DMS 273 (cell line): ENCODE results near the gene HIRIP3.
"Not testable (repeated sequence)": the region's sequence is repeated elsewhere in the genome, so short reads cannot be mapped to it uniquely, and the experiment has no call there.

Experiments used
- DNase-seq: peaks from one replicate; lab custom pipeline; 2025; ENCODE audit not compliant: unreplicated experiment; lab: John Stamatoyannopoulos, UW

HIRIP3 gene, protein sequence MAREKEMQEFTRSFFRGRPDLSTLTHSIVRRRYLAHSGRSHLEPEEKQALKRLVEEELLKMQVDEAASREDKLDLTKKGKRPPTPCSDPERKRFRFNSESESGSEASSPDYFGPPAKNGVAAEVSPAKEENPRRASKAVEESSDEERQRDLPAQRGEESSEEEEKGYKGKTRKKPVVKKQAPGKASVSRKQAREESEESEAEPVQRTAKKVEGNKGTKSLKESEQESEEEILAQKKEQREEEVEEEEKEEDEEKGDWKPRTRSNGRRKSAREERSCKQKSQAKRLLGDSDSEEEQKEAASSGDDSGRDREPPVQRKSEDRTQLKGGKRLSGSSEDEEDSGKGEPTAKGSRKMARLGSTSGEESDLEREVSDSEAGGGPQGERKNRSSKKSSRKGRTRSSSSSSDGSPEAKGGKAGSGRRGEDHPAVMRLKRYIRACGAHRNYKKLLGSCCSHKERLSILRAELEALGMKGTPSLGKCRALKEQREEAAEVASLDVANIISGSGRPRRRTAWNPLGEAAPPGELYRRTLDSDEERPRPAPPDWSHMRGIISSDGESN

DNA sequence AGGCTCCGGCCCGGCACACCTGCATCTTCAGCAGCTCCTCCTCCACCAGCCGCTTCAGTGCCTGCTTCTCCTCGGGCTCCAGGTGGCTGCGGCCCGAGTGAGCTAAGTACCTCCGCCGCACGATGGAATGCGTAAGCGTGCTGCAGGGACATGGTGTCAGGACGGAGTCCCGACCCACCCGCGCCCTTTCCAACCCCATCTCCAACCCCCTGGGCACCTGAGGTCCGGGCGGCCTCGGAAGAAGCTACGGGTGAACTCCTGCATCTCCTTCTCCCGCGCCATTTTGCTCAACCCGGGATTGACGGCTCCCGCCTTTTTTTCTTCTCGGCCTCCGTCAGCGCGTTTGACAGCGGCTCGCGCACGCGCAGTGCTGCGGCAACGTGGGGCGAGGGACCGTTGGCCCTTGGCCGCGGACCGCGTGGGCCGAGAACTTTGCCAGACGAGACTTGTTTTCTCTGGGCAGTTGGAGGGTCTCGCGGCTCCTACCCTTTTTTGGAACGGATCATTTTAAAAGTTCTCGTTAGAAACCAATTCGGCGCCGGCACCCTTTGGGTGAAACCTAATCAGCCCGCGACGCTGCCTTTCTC lies at the start of gene HIRIP3:
Gene HIRIP3 (minus strand): TSS at position 294 of the 587 bp plus-strand sequence. CDS start 12 bp downstream, at position 282.
- DNase-seq, result peak; percentile 94

DNA sequence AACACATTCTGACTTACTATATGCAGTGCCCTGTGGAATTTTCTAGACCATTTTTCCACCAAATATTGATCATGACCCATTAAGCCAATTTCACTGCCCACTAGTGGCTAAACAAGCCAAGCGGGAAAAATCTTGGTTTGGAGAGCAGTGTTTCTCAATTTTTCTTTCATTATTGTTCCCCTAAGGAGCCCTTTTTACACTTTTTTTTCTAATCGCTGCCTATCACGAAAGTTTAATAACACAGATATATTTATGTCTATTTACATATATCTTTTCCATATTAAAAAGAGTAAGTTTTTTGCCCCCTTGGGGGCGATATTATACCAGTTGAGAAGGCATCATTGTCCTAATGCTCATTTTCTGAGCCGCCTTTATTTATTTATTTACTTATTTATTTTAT lies 46.4 kb upstream of the HIRIP3 start:
- DNase-seq, result peak; percentile 71

DNA sequence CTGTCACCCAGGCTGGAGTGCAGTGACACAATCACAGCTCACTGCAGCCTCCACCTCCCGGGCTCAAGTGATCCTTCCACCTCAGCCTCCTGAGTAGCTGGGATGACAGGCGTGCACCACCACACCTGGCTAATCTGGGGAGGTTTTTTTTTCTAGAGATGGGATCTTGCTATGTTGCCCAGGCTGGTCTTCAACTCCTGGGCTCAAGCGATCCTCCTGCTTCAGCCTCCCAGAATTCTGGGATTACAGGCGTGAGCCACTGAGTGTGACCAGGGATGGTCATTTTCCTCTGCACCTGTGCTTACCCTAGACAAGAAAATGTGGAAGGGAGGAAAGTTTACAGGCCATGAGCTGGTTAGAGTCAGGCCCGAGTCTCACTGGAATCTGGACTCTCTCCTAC lies 45.3 kb upstream of the HIRIP3 start:
- not testable (repeated sequence) for DNase-seq

DNA sequence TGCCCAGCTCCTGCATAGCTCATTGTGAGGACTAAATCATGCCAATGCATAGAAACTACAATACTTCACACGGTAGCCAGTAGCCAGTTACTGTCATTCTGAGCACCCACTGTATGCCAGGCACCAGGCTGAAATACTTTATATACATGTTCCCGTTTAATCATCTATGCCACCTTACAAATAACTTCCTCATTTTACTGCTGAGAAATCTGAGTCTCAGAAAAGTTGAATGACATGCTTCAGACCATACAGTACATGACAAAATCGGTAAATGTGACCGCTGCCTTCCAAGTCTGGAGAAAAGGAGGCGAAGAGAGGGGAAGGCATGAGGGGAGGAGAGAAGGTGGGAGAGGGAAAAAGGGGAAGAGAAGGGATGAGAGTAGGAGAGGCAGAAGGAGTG lies 44.8 kb upstream of the HIRIP3 start:
- DNase-seq, result no peak

DNA sequence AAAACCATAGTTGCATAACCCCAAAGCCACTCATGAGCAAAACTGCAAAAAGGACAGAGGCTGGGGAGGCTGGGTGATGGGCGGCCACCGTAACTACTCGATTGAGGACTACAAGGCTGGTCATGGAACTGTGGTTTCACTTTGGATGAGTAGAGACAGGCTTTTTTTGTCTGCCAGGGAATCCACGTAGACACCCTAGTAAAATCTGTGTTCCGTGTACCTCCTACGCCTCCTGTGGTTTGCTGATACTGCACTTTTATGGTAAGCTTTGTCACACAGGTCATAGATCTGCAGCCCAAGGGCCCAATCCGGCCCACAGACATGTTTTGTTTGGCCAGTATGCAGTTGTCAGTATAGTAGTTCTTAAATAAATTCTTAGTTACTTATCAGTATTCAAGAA lies 37.9 kb upstream of the HIRIP3 start:
- DNase-seq, result no peak

DNA sequence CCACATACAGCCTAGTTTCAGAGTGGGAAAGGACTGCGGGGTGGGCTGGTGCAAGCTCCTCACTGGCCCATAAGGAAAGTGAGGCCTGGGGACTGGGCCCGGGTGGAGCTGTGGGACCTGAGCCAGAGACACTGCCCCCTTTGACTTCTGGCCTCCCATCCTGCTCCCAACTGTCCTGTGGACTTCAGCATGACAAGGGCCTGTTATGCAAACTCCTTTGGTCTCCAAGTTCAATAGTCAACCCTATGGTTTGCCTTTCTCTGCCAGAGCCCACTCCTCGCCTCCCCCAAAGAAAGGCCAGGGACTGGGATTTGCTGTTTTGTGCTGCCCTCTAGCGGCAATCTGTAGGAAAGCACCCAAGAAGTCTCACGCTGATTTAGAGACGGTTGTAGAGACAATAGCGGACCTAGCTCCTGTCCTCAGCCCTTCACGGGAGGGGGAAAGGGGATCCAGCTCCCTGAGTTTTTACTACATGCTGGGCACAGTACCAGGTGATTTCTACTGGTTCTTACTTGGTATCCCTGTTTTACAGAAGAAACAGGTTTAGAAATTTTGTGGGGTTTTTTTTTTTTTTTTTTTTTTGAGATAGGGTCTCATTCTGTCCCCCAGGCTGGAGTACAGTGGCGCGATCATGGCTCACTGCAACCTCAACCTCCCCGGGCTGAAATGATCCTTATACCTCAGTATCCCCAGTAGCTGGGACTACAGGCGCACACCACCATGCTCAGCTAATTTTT lies 36.8 kb upstream of the HIRIP3 start:
- DNase-seq, result peak; percentile 89

DNA sequence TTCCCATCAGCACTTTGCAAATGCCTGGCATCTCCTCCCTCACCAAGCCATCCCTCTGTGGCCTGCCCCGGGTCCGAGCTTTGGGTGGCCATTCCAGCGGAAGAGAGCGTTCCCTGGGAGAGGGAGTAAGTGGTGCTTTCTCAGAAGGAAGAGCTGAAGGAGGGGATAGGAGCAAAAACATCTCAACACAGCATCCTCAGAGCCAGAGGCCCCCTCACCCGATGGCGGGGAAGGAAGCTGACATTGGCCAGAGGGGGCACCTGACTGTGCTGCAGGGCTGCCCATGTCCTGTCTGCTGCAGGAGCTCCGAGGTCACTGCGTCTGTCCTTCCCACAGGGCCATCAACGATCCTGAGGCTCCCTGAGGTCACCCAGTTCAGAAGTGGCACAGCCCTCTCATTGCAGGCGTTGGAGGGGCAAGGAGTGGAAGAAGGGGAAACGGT lies 36.1 kb upstream of the HIRIP3 start:
- no peak for DNase-seq

DNA sequence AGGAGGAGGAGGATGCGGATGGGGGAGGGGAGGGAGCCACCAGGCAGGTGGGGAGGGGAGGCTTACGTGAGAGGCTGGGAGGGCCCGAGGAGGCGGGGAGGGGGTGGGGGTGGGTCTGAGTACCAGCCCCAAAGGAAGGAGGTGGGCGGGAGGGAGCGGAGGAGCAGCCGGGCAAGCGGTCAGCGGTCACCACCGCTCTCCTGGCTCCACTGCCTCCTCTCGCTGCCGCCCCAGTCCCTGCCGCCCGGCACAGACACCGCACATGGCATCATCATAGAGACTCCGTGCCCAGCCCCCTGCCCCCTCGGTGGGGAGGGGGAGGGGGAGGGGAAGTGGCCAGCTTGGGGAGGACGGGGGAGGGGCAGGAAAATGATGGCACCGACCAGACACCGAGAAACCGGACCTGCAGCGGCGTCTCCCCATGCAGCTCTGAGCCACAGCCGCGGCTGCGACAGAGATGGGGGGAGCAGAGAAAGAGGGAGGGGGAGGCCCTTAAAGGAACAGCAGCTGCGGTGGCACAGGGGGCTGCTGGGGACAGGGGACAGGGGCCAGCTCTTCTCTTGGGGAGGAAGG lies 35.5 kb upstream of the HIRIP3 start, which contains the start of gene TLCD3B:
Gene TLCD3B (minus strand): TSS at position 431 of the 573 bp plus-strand sequence. CDS start 744 bp downstream, outside the sequence.
- no peak for DNase-seq

DNA sequence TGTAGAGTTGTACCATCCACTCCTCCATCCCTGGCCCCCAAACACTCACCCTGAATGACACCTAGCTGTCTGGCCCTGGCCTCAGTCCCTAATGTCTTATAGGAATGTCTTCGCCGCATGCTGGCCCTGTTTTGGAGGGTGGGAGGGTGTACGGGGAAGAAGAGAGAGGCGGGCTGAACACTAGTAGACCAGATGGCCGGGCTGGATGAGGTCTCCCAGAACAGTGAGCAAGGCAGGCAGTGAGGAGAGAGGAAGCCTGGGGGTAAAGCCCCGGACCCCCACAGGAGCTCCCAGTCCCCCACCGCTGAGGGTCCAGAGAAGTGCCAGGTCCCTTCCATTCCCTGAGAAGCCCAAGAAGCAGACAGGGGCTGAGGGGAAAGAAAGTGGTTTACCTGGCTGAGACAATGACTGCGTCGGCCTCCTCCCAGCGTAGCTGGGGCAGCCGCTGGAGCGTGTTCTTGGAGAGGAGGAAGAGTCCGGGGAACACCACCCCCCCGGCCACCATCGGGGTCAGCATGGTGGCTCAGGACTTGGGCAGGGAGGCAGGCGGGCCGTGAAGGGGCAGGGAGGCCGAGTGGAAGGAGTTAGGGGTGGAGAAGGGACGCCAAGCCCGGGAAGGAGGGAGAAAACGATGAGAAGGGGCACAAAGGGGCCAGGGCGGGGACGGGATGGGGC lies 34.7 kb upstream of the HIRIP3 start:
- peak; percentile 77 for DNase-seq

DNA sequence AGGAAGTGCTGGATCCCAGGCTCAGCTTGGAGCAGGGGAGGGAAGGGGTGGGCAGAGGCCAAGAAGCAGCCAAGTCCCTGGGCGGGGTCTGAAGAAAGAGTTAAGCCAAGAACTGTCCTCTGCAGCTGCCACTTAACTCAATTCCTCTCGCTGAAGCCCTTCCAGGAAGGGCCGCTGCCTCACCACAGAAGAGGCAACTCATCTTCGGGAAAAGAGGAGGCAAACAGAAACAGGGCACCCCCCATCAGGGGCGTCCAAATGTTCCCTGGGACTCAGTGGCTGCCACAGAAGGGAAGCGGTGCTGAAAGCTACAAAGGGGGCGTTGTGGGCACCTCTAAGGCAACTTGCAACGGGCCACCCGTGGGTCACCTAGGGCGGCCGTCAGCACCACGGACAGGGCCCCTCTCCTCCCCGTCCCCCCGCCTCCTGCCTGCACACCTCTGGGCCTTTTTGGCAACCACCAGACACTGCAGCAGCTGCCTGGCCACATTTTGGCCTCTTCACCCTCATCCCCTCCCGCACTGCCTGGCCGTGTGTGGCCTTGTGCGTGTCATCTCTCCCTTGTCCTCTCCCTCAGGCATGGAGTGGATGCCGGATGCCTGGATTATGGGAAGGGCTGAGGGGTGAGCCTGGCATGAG lies 33.1 kb upstream of the HIRIP3 start:
- DNase-seq, result peak; percentile 81

DNA sequence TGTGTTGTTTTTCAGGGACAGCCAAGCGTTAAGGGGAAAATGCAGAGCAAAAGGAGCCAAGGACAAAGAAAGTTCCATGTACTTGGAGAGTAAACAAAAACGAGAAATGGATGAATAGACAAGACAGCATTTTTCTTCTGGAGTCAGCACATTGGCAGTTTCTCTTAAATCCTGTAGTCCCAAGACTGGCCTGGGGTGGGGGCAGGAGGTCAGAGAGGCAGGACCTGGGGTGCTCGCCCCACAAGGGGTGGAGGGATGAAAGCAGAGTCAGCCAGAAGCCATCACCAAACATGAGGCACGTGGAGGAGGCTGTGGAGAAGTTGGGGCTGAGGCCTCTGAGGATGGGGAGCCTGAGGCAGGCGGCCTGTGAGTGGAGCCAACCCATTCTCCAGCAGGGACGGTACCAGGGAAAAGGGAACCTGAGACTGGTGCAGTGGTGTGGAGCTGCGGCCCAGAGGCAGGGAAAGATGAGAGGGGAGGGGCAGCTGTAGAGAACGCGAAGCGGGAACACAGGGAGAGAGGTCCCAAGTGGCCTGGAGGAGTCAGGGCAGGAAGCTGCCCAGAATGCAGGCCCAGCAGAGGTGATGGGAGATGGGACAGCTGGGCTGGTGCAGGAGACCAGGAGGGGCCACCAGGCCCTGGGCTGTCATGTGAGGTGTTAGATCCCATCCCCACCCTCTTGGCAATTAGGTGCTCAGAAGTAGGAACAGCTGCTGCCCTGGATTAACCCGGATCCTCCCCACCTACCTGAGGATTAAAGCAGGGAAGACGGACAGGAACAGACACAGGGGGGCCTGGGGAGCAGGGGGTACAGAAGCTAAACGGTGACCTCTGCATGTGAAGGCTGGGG lies 32.4 kb upstream of the HIRIP3 start:
- DNase-seq, result peak; percentile 81

DNA sequence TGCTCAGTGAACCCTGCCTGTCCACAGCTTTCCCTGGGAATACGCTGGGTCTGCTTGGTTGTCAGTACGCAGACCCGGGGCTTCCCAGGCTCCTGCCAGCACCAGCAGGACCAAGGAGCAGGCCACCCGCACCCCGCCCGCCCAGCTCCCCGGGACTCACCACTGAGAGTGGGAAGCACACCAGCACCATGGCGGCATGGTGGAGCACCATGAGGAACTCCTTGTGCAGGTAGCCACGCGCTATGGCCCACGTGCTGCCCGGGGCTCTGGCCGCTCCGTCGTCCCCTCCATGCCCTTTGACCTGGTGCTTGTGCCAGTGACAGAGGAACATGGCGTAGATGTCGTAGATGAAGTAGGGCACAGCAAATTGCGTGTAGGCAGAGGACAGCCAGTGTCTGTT lies 31.0 kb upstream of the HIRIP3 start:
- DNase-seq, result no peak

DNA sequence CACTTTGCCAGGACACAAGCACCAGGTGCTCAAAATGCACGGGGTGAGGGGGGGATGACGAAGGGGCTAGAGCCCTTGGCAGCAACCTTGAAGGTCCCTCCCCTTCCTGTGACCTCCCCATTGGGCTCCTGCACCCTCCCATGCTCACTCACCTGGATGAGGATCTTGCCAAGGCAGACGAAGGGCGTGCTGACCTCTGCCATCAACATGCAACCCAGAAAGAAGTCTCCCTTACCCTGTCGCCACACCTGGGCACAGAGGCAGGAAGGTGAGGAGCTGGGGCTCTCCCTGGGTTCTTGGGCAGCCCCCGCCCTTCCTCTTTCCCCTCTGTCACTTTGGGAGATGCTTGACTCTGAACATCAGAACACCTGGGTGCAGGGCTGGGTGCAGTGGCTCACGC lies 30.2 kb upstream of the HIRIP3 start:
- DNase-seq, result no peak

DNA sequence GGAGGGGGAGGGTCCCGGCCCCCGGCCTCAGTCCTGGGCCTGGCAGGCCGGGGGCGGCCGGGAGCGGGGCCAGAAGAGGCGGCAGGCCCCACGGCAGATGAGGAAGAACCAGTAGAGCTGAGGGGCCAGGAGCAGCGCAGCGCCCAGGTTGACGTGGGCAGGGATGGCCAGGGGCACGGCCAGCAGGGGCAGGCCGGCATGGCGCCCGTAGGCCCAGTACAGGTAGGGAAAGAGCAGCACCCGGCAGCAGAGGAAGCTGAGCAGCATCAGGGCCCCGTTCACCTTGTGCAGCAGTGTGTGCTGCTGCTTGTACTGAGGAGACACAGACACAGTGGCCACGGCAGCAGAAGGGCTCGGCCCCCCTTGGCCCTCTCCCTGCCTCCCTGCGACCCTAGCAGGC lies 29.7 kb upstream of the HIRIP3 start:
- DNase-seq, result no peak

DNA sequence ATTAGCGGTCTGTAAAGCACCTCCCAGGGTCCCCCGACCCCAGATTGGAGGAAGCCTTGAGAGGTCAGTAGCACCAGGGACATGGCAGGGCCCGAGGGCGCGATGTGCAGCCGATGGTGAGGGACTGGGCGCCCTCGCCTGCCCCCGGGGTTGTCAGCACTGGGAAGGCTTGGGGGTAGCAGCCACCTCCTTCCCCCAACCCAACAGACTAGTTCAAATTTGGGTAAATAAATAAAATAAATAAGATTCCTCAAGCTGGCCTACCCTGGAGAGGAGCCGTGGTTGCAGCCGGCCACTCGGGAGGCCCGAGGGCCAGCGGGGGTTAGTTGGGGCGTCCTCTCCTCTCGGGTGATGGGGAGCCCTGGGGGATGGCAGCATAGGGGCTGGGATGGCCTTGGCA lies 29.0 kb upstream of the HIRIP3 start:
- no peak for DNase-seq

DNA sequence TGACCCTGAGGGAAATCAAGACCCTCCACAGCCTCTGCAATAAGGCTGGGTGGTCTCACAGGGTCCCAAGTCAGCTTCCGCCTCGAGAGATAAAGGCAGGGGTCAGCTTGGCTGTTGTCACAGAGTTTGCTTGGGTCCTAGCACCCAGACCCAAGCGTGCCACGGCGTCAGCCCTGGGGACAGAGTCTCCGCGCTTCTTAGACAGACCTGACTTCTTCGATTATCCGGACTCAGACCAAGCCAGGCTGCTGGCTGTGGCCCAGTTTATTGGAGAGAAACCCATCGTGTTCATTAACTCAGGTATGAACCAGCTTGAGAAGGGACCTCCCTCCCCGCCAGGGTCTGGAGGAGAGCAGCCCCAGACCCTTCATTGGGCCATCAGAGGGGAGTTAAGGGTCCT lies 28.2 kb upstream of the HIRIP3 start:
- no peak for DNase-seq

DNA sequence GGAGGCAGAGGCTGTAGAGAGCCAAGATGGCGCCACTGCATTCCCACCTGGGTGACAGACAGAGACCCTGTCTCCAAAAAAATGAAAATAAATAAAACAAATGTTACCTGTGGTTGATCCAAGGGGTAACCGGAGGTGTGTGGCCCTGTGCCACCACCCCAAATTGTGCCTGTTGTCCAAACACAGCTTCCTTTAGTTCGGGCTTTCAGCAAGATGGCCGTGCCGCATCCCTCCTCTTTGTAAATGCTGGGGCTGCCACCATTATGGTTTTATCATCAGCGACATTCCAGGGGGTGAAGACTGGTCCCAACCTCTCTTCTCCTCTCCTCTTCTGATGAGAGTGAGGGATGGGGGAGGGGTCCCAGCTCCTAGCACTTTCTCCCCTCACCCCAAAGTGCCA lies 27.5 kb upstream of the HIRIP3 start, which contains the start of gene C16orf92:
Gene C16orf92 (plus strand): TSS at position 312 of the 400 bp plus-strand sequence. CDS start 143 bp downstream, outside the sequence.
- DNase-seq, result no peak

DNA sequence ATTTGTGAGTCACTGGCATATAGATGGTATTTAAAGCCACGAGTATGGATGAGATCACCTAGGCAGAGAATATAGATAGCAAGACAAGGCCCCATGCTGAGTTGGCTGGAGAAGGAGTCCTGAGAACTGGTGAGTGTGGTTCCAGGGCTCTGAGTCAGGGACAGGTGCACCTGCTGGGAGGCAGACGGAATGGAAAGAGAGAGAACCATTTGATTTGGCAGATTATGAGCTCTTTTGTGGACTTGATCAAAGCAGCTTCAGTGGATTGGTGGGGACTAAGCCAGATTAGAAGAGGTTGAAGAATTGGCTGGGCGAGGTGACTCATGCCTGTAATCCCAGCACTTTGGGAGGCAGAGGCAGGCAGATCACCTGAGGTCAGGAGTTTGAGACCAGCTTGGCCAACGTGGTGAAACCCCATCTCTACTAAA lies 23.3 kb upstream of the HIRIP3 start:
- DNase-seq, result no peak

DNA sequence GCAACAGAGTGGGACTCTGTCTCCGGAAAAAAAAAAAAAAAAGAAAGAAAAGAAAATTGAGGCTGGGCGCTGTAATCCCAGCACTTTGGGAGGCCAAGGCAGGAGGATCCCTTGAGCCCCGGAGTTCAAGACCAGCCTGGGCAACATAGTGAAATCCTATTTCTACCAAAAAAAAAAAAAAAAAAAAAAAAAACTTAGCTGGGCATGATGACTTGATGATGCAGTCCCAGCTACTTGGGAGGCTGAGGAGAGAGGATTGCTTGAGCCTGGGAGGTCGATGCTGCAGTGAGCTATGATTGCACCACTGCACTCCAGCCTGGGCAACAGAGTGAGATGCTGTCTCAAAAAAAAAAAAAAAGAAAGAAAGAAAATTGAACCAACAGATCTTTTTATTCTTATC lies 22.5 kb upstream of the HIRIP3 start:
- DNase-seq, result not testable (repeated sequence)
